ENCODE results near the gene MRPS6.

MRPS6 gene

GRCh38 chr21:34094949-34095348 is 21.6 kb downstream of the MRPS6 start:
- Mint-ChIP-seq H3K27me3 (no peaks in the 10 kb centered on the region), H3K4me1 (ENCODE audit: low read depth) (peaks cover 38% of the 10 kb centered on the region), H3K4me3 (no peak overlapping the region), H3K27ac (no peak overlapping the region), H3K36me3 (ENCODE audit: low read depth) (peaks cover 70% of the 10 kb centered on the region), H3K9me3 (no peaks in the 10 kb centered on the region)
- intact Hi-C loops (cut with micrococcal nuclease), result no loop called here

GRCh38 chr21:34097442-34097841 is 24.1 kb downstream of the MRPS6 start:
- H3K4me1 Mint-ChIP-seq (ENCODE audit: low read depth), result peaks cover 30% of the 10 kb centered on the region
- intact Hi-C loops (cut with micrococcal nuclease), result no loop called here
- H3K27ac Mint-ChIP-seq, result peak overlapping the region; percentile 44
- peaks cover 83% of the 10 kb centered on the region for H3K36me3 Mint-ChIP-seq (ENCODE audit: low read depth)
- H3K27me3 Mint-ChIP-seq, result no peaks in the 10 kb centered on the region
- H3K4me3 Mint-ChIP-seq, result no peak overlapping the region
- H3K9me3 Mint-ChIP-seq, result no peaks in the 10 kb centered on the region

- Mint-ChIP-seq H3K27me3 (no peaks in the 10 kb centered on the region), H3K9me3 (no peaks in the 10 kb centered on the region), H3K4me3 (no peak overlapping the region), H3K36me3 (ENCODE audit: low read depth) (peaks cover 81% of the 10 kb centered on the region), H3K4me1 (ENCODE audit: low read depth) (peaks cover 40% of the 10 kb centered on the region), H3K27ac (no peak overlapping the region)
- intact Hi-C loops (cut with micrococcal nuclease), result no loop called here
Observed at GRCh38 chr21:34100337-34100736, 27.0 kb downstream of the MRPS6 start.

DNA sequence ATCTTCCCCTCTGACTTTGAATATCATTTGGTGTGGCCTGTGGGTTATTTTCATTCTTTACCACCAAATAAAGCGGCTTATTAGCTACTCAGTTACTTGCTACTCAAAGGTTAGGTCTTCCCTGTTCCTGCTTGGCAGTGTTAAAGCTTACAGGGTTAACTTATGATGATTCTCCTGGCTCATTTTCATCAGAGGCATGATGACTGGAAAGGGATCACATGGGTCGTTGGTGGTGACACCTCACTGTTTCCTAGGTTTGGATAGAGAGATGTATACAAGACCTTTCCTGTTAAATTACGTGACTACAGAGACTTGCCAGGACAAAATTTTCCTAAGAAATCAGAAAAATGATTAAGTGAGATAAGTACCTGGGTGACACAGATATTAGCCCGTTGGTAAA is 27.4 kb downstream of the MRPS6 start:
- Mint-ChIP-seq H3K4me3 (no peak overlapping the region), H3K27me3 (no peaks in the 10 kb centered on the region), H3K36me3 (ENCODE audit: low read depth) (peaks cover 76% of the 10 kb centered on the region), H3K4me1 (ENCODE audit: low read depth) (peaks cover 35% of the 10 kb centered on the region), H3K9me3 (no peaks in the 10 kb centered on the region), H3K27ac (no peak overlapping the region)
- intact Hi-C loops (cut with micrococcal nuclease), result no loop called here

DNA sequence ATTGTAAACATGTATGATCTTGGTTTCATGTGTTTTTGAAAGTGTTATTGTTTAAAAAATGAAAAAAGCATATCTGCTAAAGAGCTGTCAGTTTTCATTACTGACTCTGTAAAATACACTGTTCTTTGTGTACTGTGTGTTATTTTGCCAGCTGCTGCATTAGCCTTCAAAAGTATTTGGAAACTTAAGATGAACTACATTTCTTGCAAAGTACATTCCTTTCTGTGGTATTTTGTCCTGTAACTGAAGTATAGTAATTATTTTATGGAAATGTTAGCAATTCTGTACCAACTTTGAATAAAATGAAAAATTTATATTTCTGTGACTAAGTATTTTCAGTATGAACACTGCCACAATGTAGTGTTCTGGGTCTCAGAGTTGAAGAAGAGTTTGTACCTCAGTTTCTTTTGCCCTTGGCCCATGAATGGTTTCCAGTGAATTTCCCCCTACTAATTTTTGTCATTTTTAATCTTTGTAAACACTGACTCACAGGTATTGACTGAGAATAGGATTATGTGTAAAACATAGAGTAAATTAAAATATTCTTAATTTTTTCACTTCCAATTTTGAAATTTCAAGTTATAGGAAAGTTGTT is 32.7 kb downstream of the MRPS6 start:
- Mint-ChIP-seq H3K4me1 (ENCODE audit: low read depth) (peaks cover 35% of the 10 kb centered on the region), H3K36me3 (ENCODE audit: low read depth) (peaks cover 67% of the 10 kb centered on the region), H3K27me3 (no peaks in the 10 kb centered on the region), H3K9me3 (no peaks in the 10 kb centered on the region), H3K4me3 (no peak overlapping the region), H3K27ac (no peak overlapping the region)
- intact Hi-C loops (cut with micrococcal nuclease), result no loop called here

- intact Hi-C loops (cut with micrococcal nuclease), result no loop called here
- Mint-ChIP-seq H3K4me1 (ENCODE audit: low read depth) (peaks cover 50% of the 10 kb centered on the region), H3K9me3 (no peaks in the 10 kb centered on the region), H3K36me3 (ENCODE audit: low read depth) (peaks cover 77% of the 10 kb centered on the region), H3K4me3 (no peak overlapping the region), H3K27me3 (no peaks in the 10 kb centered on the region), H3K27ac (no peak overlapping the region)
Observed at GRCh38 chr21:34107606-34108005, 34.2 kb downstream of the MRPS6 start.

- H3K27me3 Mint-ChIP-seq, result no peaks in the 10 kb centered on the region
- no peak overlapping the region for H3K27ac Mint-ChIP-seq
- H3K4me3 Mint-ChIP-seq, result no peak overlapping the region
- H3K9me3 Mint-ChIP-seq, result no peaks in the 10 kb centered on the region
- H3K36me3 Mint-ChIP-seq (ENCODE audit: low read depth), result peaks cover 74% of the 10 kb centered on the region
- H3K4me1 Mint-ChIP-seq (ENCODE audit: low read depth), result peaks cover 57% of the 10 kb centered on the region
- intact Hi-C loops (cut with micrococcal nuclease), result no loop called here
Observed at GRCh38 chr21:34109075-34109474, 35.7 kb downstream of the MRPS6 start.

DNA sequence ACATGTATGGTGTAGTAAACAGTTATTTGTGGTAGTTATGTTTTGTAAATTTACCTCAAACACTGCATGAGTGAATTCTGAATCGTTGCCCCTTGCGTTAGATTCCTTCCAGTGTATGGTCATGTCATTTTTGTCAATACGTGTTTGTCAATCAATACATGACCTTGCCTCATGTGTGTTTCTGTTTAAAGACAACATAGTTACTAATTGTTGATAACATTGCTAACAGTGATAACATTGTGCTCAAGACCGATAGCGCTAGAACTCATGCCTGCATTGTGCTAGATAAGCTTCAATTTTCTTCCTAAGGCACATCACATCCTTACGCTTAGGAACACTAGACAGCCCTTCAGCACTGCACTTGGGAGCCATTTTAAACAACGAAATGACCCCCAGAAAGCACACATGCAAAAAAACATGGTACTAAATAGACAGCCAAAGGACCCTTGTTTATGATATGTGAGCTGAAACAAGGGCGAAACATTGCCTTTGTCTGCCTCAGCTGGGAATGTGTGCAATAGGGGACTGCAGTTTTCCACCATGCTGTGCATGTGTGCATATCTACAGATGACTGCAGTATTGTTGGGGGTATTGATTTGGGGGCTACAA is 37.3 kb downstream of the MRPS6 start:
- intact Hi-C loops (cut with micrococcal nuclease), result loop anchor here (10.0 kb wide), 1 partner anchor 134 kb away; no protein-coding TSS in a partner anchor
- Mint-ChIP-seq H3K27me3 (no peaks in the 10 kb centered on the region), H3K27ac (no peak overlapping the region), H3K36me3 (ENCODE audit: low read depth) (peaks cover 80% of the 10 kb centered on the region), H3K4me3 (no peak overlapping the region), H3K4me1 (ENCODE audit: low read depth) (peaks cover 60% of the 10 kb centered on the region), H3K9me3 (no peaks in the 10 kb centered on the region)

DNA sequence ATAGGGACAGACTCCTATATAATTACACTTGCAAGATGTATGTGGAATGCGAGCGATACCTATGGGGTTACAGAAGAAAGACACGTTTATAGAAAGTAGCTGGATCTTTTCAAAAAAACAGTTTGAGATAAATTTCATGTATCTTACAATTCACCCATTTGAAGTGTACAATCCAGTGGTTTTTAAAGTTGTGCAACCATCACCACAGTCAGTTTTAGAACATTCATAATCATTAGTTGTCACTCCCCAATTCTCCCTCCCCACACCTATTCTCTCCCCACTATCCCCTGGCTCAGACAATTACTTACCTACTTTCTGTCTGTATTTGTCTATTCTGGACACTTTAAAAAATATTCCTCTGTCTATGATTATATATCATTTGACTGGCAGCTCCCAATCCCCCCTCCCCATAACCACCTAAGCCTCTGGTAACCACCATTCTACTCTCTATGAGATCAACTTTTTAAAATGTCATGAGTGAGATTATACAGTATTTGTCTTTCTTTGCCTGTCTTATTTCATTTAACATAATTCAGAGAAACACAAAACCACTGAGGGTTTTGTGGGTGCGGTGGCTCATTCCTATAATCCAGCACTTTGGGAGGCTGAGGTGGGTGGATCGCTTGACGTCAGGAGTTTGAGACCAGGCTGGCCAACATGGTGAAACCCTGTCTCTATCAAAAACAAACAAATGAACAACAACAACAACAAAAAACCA is 39.1 kb downstream of the MRPS6 start:
- Mint-ChIP-seq H3K9me3 (no peaks in the 10 kb centered on the region), H3K27ac (no peak overlapping the region), H3K36me3 (ENCODE audit: low read depth) (peaks cover 83% of the 10 kb centered on the region), H3K4me1 (ENCODE audit: low read depth) (peaks cover 54% of the 10 kb centered on the region), H3K4me3 (no peak overlapping the region), H3K27me3 (no peaks in the 10 kb centered on the region)
- intact Hi-C loops (cut with micrococcal nuclease), result loop anchor here (10.0 kb wide), 1 partner anchor 132 kb away; no protein-coding TSS in a partner anchor

- H3K4me3 Mint-ChIP-seq, result no peak overlapping the region
Observed at GRCh38 chr21:34113842-34114241, 40.5 kb downstream of the MRPS6 start.

GRCh38 chr21:34115160-34115559 is 41.8 kb downstream of the MRPS6 start:
- Mint-ChIP-seq H3K36me3 (ENCODE audit: low read depth) (peaks cover 69% of the 10 kb centered on the region), H3K27ac (no peak overlapping the region), H3K4me1 (ENCODE audit: low read depth) (peaks cover 50% of the 10 kb centered on the region), H3K27me3 (no peaks in the 10 kb centered on the region), H3K9me3 (no peaks in the 10 kb centered on the region), H3K4me3 (no peak overlapping the region)
- intact Hi-C loops (cut with micrococcal nuclease), result loop anchor here (10.0 kb wide), 1 partner anchor 130 kb away; no protein-coding TSS in a partner anchor

More at GRCh38 chr21:34113842-34114241, 40.5 kb downstream of the MRPS6 start:
- Mint-ChIP-seq H3K9me3 (no peaks in the 10 kb centered on the region), H3K36me3 (ENCODE audit: low read depth) (peaks cover 83% of the 10 kb centered on the region), H3K4me1 (ENCODE audit: low read depth) (peaks cover 51% of the 10 kb centered on the region), H3K27ac (peak overlapping the region; percentile 35), H3K27me3 (no peaks in the 10 kb centered on the region)
- intact Hi-C loops (cut with micrococcal nuclease), result loop anchor here (10.0 kb wide), 1 partner anchor 131 kb away; no protein-coding TSS in a partner anchor

- H3K27ac Mint-ChIP-seq, result no peak overlapping the region
- H3K4me1 Mint-ChIP-seq (ENCODE audit: low read depth), result peaks cover 40% of the 10 kb centered on the region
- H3K27me3 Mint-ChIP-seq, result no peaks in the 10 kb centered on the region
Observed at GRCh38 chr21:34116569-34116968, 43.2 kb downstream of the MRPS6 start.

DNA sequence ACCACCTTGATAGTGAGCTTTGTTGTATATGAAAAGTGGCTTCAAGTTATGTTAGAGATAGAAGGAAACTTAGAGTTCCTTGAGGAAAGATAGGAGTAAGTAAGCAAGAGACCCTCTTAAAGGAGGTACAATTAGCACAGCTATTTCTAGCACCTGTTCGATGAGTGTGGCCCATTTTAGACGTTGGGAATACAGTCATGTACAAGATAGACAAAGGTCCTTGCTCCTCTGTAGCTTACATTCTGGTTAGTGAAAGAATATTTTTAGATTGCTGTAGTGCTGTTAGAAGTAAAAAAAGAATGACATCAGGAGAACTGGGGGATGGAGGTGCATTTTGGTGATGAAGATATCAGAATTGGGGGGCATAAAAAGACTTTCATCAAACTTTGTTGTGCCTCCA is 47.5 kb downstream of the MRPS6 start:
- H3K36me3 Mint-ChIP-seq (ENCODE audit: low read depth), result peaks cover 64% of the 10 kb centered on the region
- H3K27me3 Mint-ChIP-seq, result no peaks in the 10 kb centered on the region

More at GRCh38 chr21:34116569-34116968, 43.2 kb downstream of the MRPS6 start:
- intact Hi-C loops (cut with micrococcal nuclease), result loop anchor here (10.0 kb wide), 1 partner anchor 128 kb away; no protein-coding TSS in a partner anchor
- peaks cover 67% of the 10 kb centered on the region for H3K36me3 Mint-ChIP-seq (ENCODE audit: low read depth)
- no peaks in the 10 kb centered on the region for H3K9me3 Mint-ChIP-seq
- no peak overlapping the region for H3K4me3 Mint-ChIP-seq

DNA sequence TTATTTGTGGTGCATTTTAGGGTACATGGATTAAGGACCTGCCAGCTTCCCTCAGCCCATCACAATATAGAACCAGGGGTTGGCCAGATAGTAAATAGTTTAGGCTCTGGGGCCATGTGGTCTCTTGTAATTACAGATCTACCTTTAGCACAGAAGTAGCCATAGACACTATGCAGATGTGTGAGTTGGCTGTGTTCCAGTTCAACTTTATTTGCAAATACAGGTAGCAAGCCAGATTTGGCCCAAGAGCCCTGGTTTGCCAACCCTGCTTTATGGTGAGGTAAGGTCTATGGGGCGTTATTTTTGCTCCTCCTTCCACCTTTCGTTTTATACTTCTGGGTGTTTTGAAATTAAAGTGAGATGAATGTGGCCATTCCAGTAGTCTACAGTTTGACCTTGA is 48.7 kb downstream of the MRPS6 start:
- Mint-ChIP-seq H3K27me3 (no peaks in the 10 kb centered on the region), H3K4me1 (ENCODE audit: low read depth) (peaks cover 16% of the 10 kb centered on the region), H3K4me3 (no peak overlapping the region), H3K36me3 (ENCODE audit: low read depth) (peaks cover 65% of the 10 kb centered on the region), H3K27ac (no peak overlapping the region), H3K9me3 (no peaks in the 10 kb centered on the region)
- intact Hi-C loops (cut with micrococcal nuclease), result no loop called here

More for the DNA sequence above, 47.5 kb downstream of the MRPS6 start:
- H3K4me3 Mint-ChIP-seq, result no peak overlapping the region
- no peak overlapping the region for H3K27ac Mint-ChIP-seq
- no peaks in the 10 kb centered on the region for H3K9me3 Mint-ChIP-seq
- peaks cover 16% of the 10 kb centered on the region for H3K4me1 Mint-ChIP-seq (ENCODE audit: low read depth)
- intact Hi-C loops (cut with micrococcal nuclease), result no loop called here
